SK-N-MC (cell line): ENCODE results near the gene ABCB11.

ENCODE experiments used
- EZH2 ChIP-seq: fragments of 200-600 bp; sonication (generic); IDR thresholded peaks from one replicate; pipeline ENCODE4 v1.6.1; 2017; ENCODE audit warnings: antibody characterized with exemption
- POLR2AphosphoS5 ChIP-seq: IDR thresholded peaks from 2 replicates; pipeline ENCODE4 v1.6.1; 2012; ENCODE audit warnings: mild to moderate bottlenecking, low read depth, low read length, borderline replicate concordance

- TF ChIP-seq EZH2 (no peak), POLR2AphosphoS5 (no peak)
These were observed 69.5 kb downstream of the ABCB11 start for GRCh38 chr2:168961450-168962229.
